GM18907 (cell line): ENCODE data around the gene WDR7.
A peak's percentile ranks its signal among the peaks of the same experiment; 100 is the strongest.

Experiments used
- ATAC-seq: cut with Tn5 transposase; IDR thresholded peaks from one replicate; pipeline ENCODE4 v1.9.1; 2021; ENCODE audit warnings: mild to moderate bottlenecking, moderate library complexity; ENCODE audit not compliant: unreplicated experiment

WDR7 gene

GRCh38 chr18:56873441-56874140 is 222.4 kb downstream of the WDR7 start:
- ATAC-seq = no peak

DNA sequence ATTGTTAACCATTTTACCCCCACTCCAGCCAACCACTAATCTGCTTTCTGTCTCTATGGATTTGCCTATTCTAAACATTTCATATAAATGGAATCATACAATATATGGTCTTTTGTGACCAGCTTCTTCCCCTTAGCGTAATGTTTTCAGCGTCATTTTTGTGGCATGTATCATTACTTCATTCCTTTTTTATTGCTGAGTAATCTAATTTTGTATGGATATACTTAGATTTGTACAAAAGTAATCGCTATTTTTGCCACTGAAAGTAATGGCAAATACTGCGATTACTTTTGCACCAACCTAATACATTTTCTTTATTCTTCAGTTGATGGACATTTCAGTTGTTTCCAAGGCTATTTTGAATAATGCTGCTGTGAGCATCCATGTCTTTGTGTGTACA is 227.6 kb downstream of the WDR7 start:
- ATAC-seq = no peak

- ATAC-seq = no peak
Observed at GRCh38 chr18:56884511-56884910, 233.4 kb downstream of the WDR7 start.

DNA sequence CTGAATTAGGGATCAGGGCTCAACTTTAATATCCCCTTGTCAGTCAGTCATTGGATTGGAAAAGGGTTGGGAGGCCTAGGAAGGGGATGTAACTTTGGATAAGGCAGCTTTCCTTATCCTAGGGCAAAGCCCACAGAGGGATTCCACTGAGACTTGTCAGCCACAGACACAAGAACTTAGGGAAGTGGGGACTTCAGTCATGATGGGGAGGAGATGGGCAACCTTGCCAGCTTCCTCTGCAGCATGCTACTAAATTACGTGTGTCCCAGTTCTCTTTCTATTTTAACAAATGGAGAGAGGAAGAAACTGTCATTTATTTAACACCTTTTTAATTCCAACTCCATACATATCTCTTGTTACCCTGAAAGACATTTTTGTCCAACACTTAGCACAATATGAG is 237.8 kb downstream of the WDR7 start:
- ATAC-seq = no peak

GRCh38 chr18:56889621-56890020 is 238.5 kb downstream of the WDR7 start:
- no peak for ATAC-seq

DNA sequence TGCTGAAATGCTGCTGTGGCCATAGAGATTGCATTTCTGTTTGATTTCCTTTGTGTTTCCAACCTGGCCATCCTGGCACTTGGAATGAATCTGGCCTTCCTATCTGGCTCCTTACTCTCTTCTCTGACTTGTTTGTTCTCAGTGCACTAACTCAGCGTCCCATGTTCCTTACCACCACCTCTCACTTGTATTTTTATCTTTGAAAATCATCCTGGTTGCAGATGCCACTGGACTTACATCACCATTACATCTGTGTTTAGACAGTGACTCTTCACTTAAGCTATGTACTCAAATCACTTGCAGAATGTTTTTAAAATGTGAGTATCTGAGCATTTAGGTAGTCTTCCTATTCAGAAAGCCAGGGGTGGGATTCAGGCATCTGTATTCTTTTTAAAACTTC is 239.5 kb downstream of the WDR7 start:
- no peak for ATAC-seq

GRCh38 chr18:56891116-56891515 is 240.0 kb downstream of the WDR7 start:
- ATAC-seq = no peak

GRCh38 chr18:56891870-56892269 is 240.7 kb downstream of the WDR7 start:
- no peak for ATAC-seq

- no peak for ATAC-seq
Observed at GRCh38 chr18:56897122-56897521, 246.0 kb downstream of the WDR7 start.

DNA sequence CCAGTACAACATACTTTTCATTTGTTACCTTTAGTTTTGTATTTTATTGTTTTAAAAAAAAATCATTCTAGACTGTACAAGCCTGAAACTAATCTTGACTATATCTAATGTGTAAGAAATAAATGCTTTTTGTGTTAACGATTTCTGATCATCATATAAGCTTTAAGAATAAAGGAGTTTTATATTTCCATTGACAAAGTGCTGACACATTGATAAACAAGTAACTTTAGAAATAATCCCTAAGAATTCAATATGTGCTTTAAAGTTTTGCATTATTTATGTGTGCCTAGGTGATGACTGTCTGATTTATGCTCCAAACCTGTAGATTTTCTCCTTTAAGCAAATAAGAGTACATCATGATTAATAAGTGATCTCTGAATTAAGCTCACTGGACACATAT is 248.5 kb downstream of the WDR7 start:
- no peak for ATAC-seq

DNA sequence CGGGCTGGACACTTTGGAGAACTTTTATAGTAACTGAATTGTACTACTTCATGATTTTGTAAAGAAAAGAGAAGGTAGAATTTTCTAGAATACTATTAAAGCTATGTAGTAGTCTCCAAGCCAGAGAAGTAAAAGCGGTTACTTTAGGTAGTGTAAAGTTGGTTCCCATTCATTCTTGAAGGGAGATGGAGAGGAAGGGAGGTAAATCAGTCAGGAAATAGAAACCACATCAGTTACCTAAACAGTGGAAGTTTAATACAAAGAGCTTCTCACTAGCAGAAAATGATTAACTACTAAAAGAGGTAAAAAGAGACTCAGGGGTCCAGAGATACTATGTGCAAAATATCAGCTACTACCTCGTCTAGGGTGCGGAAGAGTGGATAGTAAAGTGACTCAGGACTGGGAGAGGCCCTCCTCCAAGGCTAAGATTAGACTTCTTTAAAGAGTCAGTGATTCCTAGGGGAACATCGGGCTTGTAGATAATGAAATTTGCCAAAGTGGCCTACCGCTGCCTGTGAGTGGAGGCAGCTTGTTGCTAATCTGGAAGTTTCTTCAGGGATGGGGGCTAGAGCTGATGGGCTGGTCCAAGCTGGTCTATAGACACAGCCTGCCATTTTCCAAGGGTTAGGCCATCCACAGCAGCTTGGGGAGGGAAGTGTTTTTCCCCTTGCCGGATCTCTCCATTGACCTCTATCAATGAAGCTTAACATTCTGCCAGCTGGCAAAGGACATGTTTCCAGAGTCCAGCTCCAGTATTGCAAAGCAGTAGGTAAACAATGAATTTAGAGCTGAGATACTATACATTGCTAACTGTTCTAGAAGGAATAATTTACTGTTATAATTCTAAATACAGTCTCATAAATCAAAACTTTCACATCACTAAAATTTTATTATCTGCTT is 249.3 kb downstream of the WDR7 start:
- no peak for ATAC-seq

GRCh38 chr18:56901919-56902318 is 250.8 kb downstream of the WDR7 start:
- no peak for ATAC-seq

- no peak for ATAC-seq
Observed at GRCh38 chr18:56902653-56903052, 251.5 kb downstream of the WDR7 start.

GRCh38 chr18:56903686-56904085 is 252.5 kb downstream of the WDR7 start:
- ATAC-seq = no peak

GRCh38 chr18:56907771-56908170 is 256.6 kb downstream of the WDR7 start:
- ATAC-seq = no peak

DNA sequence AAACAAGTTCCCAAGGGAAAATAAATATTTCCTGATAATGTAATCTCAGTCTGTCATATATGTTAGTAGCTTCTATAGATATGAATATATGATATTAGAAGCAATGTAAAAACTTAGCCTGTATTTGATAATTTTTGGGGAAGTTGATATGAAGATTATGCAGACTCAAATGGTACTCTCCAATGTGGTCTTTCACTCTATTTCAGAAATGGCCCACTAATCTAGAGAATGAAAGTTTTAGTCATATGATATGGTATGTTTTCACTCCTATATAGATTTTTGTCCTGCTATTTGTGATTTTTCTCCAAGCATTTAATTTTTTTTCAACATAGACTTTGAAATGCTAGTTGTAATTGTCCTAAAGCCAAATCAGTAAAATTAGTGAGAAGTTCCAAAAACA is 259.1 kb downstream of the WDR7 start:
- ATAC-seq = no peak

DNA sequence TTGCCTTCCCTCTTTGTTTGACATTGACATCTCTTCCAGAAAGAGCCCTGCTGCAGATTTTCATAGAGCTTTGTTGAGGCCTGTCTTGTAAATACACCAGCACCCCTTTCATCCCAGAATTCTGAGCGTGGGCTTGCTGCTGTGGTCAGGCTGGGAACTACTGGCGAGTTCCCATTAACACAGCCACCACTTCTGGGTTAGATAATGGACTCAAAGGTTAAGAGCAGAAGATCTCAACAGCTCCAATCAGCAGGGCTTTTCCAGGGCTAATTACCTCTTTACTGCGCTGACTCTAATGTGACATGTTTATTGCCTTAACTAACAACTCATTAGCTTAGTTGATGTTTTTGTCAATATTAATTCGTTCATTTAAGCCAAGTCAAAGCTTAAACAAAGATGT is 259.8 kb downstream of the WDR7 start:
- no peak for ATAC-seq

DNA sequence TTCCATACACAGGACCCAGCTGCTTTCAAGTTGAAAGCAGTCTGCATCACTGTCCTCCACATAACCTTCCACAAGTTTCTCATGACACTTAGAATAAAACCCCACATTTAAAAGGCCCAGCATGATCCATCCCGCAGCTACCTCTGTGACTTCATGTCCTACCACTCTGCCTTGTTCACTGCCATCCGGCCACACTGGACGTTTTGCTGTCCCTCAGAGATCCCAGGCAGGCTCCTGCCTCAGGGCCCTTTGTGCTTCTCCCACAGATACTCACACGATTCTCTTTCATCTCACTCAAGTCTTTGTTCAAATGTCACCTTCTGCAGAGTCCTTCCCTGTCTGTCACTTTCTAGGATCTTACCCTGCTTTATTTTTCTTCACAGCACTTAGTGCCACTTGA is 262.8 kb downstream of the WDR7 start:
- ATAC-seq = no peak

DNA sequence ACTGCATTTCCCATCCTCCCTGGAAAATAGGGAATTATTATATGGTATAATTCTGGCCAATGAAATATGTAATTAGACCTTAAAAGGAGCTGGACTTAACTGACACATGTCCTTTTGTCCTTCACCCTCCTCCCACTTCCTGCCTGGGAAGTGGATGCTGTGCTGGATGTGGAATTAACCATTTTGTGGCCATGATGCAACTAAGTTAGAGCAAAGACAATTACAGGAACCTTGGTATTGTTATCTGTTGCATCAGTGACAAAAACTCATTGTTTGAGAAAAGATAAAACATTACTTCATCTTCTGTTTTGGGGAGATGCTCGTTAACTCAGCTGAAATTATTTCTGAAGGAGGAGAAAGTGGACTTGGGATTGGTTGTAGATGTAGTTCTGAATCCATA is 268.0 kb downstream of the WDR7 start:
- no peak for ATAC-seq

DNA sequence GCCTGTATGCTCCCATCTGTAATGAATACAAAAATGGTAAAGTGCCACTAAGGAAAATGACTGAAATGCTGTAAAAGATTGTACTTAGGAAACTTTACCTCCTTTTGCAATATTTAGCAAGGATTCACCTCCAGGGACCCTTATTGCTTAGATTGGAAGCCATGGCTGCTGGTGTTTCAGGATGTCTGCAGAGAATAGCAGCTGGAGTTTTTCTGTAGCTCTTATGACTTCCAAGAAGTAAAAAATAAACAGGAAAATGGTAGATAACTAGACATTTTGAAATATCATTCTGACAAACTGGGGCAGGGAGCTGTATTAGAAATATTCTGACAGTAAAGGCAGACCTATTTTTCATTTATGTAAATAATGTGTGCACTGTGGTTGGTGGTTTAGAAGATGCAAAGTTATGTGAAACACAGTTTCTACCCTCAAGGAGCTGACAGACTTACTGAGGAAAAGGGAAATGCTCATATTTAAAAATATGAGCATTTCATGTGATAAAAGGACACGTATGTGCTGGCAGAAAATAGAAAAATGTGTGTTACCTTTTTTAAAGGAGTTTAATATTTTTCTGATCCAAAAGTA is 270.8 kb downstream of the WDR7 start:
- ATAC-seq = peak; percentile 83

GRCh38 chr18:56926734-56927133 is 275.6 kb downstream of the WDR7 start:
- ATAC-seq = no peak

DNA sequence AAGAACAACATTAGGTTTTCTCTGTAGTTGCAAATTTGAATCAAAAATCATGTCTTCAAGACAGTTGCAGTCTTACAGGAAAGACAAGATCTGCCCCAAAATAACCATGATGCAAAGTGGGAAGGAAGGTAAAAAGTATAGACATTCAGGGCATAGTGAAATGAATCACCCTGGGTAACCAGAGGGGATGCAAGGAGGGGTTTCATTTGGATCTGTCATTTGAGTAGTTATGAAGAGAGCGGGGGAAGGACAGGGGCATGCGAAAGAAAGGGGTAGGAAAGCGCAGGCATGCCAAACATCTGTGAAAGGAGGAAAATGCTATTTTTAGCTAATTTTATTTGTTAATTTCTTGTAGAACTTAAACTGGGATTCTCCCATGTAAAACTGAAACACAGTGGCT is 276.6 kb downstream of the WDR7 start:
- no peak for ATAC-seq
